OCI-LY1 (cell line): ENCODE data around the gene FBXO41.

ENCODE experiments used
- H2AFZ ChIP-seq: fragments of 200-600 bp; sonication (generic), shearing (Covaris generic); 2 replicates; pipeline ENCODE4 v1.6.0; 2014; ENCODE audit warnings: antibody characterized with exemption, mild to moderate bottlenecking, low read length
- H3F3A ChIP-seq: fragments of 200-600 bp; sonication (generic), shearing (Covaris generic); 2 replicates; pipeline ENCODE4 v1.6.0; 2014; ENCODE audit warnings: mild to moderate bottlenecking, antibody characterized with exemption, low read length, moderate library complexity; ENCODE audit not compliant: insufficient read depth
- H3K27ac ChIP-seq: fragments of 200-600 bp; sonication (generic); 2 replicates; pipeline ENCODE4 v1.5.1; 2014; ENCODE audit warnings: low read length, mixed run types, mild to moderate bottlenecking, low read depth; ENCODE audit not compliant: poor library complexity, severe bottlenecking
- H3K27me3 ChIP-seq: fragments of 200-600 bp; sonication (generic); 2 replicates; pipeline ENCODE4 v1.6.0; 2014; ENCODE audit warnings: antibody characterized with exemption, mild to moderate bottlenecking, low read length, moderate library complexity; ENCODE audit not compliant: insufficient read depth
- H3K36me3 ChIP-seq: fragments of 200-600 bp; sonication (generic); 2 replicates; pipeline ENCODE4 v1.6.1; 2014; ENCODE audit warnings: mild to moderate bottlenecking, antibody characterized with exemption, low read length, moderate library complexity, mixed read lengths; ENCODE audit not compliant: insufficient read depth
- H3K4me1 ChIP-seq: fragments of 200-600 bp; sonication (generic); 2 replicates; pipeline ENCODE4 v1.5.1; 2014; ENCODE audit warnings: mild to moderate bottlenecking, low read length, moderate library complexity; ENCODE audit not compliant: insufficient read depth, severe bottlenecking
- H3K4me2 ChIP-seq: fragments of 200-600 bp; sonication (generic), shearing (Covaris generic); 2 replicates; pipeline ENCODE4 v1.6.1; 2014; ENCODE audit warnings: low read length
- H3K4me3 ChIP-seq: fragments of 200-600 bp; sonication (generic); 2 replicates; pipeline ENCODE4 v1.5.1; 2014; ENCODE audit warnings: low read length, low read depth, mild to moderate bottlenecking, mixed read lengths; ENCODE audit not compliant: poor library complexity, severe bottlenecking
- H3K79me2 ChIP-seq: fragments of 200-600 bp; shearing (Covaris generic); 2 replicates; pipeline ENCODE4 v1.6.1; 2016; ENCODE audit warnings: mixed run types, low read length, mixed read lengths; ENCODE audit not compliant: insufficient read depth
- H3K9ac ChIP-seq: fragments of 200-600 bp; sonication (generic), shearing (Covaris generic); 2 replicates; pipeline ENCODE4 v1.6.1; 2014; ENCODE audit warnings: mild to moderate bottlenecking, low read length, mixed read lengths
- H3K9me2 ChIP-seq: fragments of 200-600 bp; sonication (generic), shearing (Covaris generic); 2 replicates; pipeline ENCODE4 v1.6.1; 2014; ENCODE audit warnings: low read depth, mild to moderate bottlenecking, low read length, mixed read lengths
- H3K9me3 ChIP-seq: fragments of 200-600 bp; shearing (Covaris generic); 2 replicates; pipeline ENCODE4 v1.6.1; 2014; ENCODE audit warnings: low read length, mixed read lengths
- H4K20me1 ChIP-seq: fragments of 200-600 bp; sonication (generic), shearing (Covaris generic); 2 replicates; pipeline ENCODE4 v1.6.0; 2016; ENCODE audit warnings: mild to moderate bottlenecking, low read length; ENCODE audit not compliant: insufficient read depth
- EZH2 ChIP-seq: fragments of 200-600 bp; sonication (generic), shearing (Covaris generic); IDR thresholded peaks from 2 replicates; pipeline ENCODE4 v1.8.0; 2017; ENCODE audit warnings: borderline replicate concordance, mixed run types, mild to moderate bottlenecking, antibody characterized with exemption, low read length, moderate library complexity, mixed read lengths
- TF ChIP-seq, protein P1 (sequence below): fragments of 200-600 bp; sonication (generic), shearing (Covaris generic); IDR thresholded peaks from 2 replicates; pipeline ENCODE4 v1.5.1; 2017; ENCODE audit warnings: mild to moderate bottlenecking, antibody characterized with exemption, low read length, moderate library complexity, mixed read lengths

FBXO41 gene

DNA sequence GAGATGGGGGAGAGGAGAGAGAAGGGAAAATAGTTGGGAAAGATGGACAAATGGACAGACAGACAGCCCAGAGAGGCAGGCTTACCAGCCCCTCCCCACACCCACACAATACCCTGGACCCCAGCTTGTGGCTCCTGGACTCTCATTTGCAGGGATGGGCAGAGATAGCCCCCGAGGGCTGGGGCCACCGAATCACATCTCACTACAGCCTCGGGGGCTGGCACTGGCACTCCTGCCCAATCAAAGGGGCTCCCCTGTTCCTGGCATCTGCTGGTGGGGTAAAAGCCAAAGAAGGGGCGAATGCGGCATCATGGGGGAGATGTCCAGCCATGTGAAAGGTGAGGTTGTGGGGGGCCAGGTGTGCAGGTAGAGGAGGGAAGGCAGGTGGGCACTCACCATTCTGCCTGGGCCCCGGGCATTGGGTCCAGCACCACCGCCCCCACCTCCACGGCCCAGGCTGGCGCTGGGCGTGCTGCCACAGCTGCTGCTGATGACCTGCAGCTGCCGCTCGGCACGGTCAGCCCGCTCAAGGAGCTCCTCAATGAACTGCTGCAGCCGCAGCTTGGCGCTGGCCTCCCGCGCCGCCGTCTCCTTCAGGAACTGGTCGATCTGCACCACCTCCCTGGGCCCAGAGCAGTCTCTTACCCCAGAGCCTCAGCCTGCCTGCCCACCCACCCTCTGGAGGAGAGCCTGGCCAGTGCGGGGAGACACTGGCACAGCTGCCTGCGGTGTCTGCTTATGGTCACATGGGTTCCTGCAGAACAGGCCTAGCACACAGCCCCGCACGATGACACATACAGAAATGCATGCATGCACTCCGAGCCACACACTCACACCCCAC lies 18.0 kb downstream of the FBXO41 start:
- Histone ChIP-seq H3K27me3 (no peaks in the 10 kb centered on the region), H2AFZ (no peak overlapping the region), H3K9me3 (no peaks in the 10 kb centered on the region), H3K4me2 (no peak overlapping the region), H3K79me2 (no peaks in the 10 kb centered on the region), H3K4me3 (no peak overlapping the region), H3K9me2 (no peaks in the 10 kb centered on the region), H3K4me1 (peaks cover 6% of the 10 kb centered on the region), H4K20me1 (no peaks in the 10 kb centered on the region), H3K36me3 (peaks cover 57% of the 10 kb centered on the region), H3K9ac (no peak overlapping the region), H3K27ac (no peak overlapping the region), H3F3A (no peaks in the 10 kb centered on the region)
- TF ChIP-seq, protein P1, sequence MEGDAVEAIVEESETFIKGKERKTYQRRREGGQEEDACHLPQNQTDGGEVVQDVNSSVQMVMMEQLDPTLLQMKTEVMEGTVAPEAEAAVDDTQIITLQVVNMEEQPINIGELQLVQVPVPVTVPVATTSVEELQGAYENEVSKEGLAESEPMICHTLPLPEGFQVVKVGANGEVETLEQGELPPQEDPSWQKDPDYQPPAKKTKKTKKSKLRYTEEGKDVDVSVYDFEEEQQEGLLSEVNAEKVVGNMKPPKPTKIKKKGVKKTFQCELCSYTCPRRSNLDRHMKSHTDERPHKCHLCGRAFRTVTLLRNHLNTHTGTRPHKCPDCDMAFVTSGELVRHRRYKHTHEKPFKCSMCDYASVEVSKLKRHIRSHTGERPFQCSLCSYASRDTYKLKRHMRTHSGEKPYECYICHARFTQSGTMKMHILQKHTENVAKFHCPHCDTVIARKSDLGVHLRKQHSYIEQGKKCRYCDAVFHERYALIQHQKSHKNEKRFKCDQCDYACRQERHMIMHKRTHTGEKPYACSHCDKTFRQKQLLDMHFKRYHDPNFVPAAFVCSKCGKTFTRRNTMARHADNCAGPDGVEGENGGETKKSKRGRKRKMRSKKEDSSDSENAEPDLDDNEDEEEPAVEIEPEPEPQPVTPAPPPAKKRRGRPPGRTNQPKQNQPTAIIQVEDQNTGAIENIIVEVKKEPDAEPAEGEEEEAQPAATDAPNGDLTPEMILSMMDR, result no peak
- no peak for TF ChIP-seq EZH2

DNA sequence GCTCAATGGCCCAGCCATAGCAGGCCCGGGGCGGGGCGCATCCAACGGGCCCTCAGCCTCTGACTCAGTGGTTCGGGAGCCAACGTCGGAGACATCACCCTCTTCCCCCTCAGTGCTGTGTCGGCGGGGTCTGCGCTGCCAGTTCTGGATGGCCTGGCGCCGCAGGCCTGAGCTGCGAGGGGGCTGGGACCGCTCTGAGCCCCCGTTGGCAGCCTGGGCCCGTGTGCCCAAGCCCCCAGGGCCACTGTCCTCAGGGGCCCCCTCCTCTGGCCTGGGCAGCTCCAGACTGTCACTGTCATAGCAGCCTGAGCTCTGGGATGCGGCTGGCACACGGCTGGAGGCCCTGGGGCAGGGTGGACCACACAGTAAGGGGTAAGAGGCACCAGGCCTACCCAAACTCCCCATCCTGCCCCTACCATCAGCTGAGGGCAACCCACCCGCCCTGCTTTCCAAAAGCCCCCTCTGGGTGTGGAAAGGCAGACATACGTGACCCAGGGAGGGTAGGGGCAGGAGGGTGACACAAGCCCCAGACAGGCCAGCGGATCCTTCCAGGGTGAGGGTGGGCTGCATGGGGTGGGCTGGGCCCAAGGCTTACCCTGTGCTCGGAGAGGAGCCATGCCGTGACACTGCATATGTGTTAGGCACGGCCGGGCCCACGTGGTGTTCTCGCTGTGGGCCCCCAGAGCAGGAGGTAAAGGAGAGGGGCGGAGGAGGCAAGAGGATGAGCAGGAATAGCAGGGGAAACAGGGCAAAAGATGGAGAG lies 18.8 kb downstream of the FBXO41 start:
- H3K9ac ChIP-seq, result no peak overlapping the region
- no peaks in the 10 kb centered on the region for H3F3A ChIP-seq
- no peak overlapping the region for H3K4me3 ChIP-seq
- H3K79me2 ChIP-seq, result no peaks in the 10 kb centered on the region
- H3K4me1 ChIP-seq, result peaks cover 6% of the 10 kb centered on the region
- H3K27me3 ChIP-seq, result no peaks in the 10 kb centered on the region
- H2AFZ ChIP-seq, result no peak overlapping the region
- H3K36me3 ChIP-seq, result peaks cover 62% of the 10 kb centered on the region
- no peak overlapping the region for H3K27ac ChIP-seq
- no peaks in the 10 kb centered on the region for H3K9me2 ChIP-seq
- no peaks in the 10 kb centered on the region for H3K9me3 ChIP-seq
- no peaks in the 10 kb centered on the region for H4K20me1 ChIP-seq
- TF ChIP-seq, protein P1, result no peak
- TF ChIP-seq EZH2, result no peak
- H3K4me2 ChIP-seq, result no peak overlapping the region

DNA sequence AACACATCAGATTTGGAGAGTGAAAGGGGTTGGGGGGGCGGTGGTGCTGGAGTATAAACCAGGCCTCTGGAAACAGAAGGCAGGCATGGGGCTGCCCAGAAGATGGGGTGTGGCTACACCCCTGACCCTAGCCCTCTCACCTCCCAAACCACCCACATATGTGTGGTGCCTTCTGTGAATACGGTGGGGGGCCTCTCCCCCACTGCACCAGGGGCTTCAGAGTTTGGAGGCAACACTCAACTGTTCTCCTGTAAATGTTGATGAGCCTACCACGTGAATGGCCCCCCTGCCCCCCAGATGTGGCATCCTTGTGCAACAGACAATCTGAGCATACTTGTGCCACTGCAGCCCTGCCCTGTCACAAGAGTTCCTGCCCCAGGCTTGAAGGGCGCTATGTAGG lies 19.5 kb downstream of the FBXO41 start:
- H2AFZ ChIP-seq, result no peak overlapping the region
- no peak for TF ChIP-seq EZH2
- TF ChIP-seq, protein P1, result no peak
- H3F3A ChIP-seq, result no peaks in the 10 kb centered on the region

More for the DNA sequence above, 19.5 kb downstream of the FBXO41 start:
- Histone ChIP-seq H3K4me3 (no peak overlapping the region), H3K9me3 (no peaks in the 10 kb centered on the region), H3K27ac (no peak overlapping the region), H3K9me2 (no peaks in the 10 kb centered on the region), H3K27me3 (no peaks in the 10 kb centered on the region), H3K4me1 (peaks cover 1% of the 10 kb centered on the region), H3K4me2 (no peak overlapping the region), H3K9ac (no peak overlapping the region), H3K79me2 (no peaks in the 10 kb centered on the region), H3K36me3 (peaks cover 69% of the 10 kb centered on the region), H4K20me1 (no peaks in the 10 kb centered on the region)
